Type B pancreatic cell (in vitro differentiated cells): Measurements from ENCODE around the gene ZNF778. TPM values are rescaled to one million over a fixed set of nuclear protein-coding genes. Genes with fewer than 3 reads are reported as not detected.

ENCODE experiments used
- DNase-seq: peaks from one replicate; pipeline ENCODE4 v3.0.0; 2021; ENCODE audit warnings: mixed read lengths; ENCODE audit not compliant: unreplicated experiment; ENCODE audit errors: extremely low spot score
- H3K27ac Mint-ChIP-seq: 2 replicates; pipeline ENCODE4 v1.8.0; 2021; ENCODE audit warnings: mild to moderate bottlenecking, mixed read lengths
- H3K27me3 Mint-ChIP-seq: 2 replicates; pipeline ENCODE4 v1.8.0; 2021; ENCODE audit warnings: mixed read lengths
- H3K36me3 Mint-ChIP-seq: 2 replicates; pipeline ENCODE4 v1.8.0; 2021; ENCODE audit warnings: mixed read lengths
- H3K4me1 Mint-ChIP-seq: one replicate; pipeline ENCODE4 v1.8.0; 2021; ENCODE audit warnings: mixed read lengths; ENCODE audit not compliant: unreplicated experiment
- H3K4me3 Mint-ChIP-seq: 2 replicates; pipeline ENCODE4 v1.8.0; 2021; ENCODE audit warnings: mild to moderate bottlenecking, mixed read lengths
- H3K9me3 Mint-ChIP-seq: 2 replicates; pipeline ENCODE4 v1.8.0; 2021; ENCODE audit warnings: mixed read lengths
- total RNA-seq: library from RNA; stranded (reverse); gene quantifications from 2 replicates; pipeline ENCODE4 v1.2.1, GENCODE V29; 2021; ENCODE audit warnings: low replicate concordance
- TF ChIP-seq, protein P1 (sequence below): fragments of 200-600 bp; sonication (generic); conservative IDR thresholded peaks from 2 replicates; pipeline ENCODE4 v1.5.0; 2021; ENCODE audit warnings: antibody characterized with exemption, mild to moderate bottlenecking

ZNF778 gene
- total RNA-seq, 1 donor from 2014 or later: 14.4 TPM

DNA sequence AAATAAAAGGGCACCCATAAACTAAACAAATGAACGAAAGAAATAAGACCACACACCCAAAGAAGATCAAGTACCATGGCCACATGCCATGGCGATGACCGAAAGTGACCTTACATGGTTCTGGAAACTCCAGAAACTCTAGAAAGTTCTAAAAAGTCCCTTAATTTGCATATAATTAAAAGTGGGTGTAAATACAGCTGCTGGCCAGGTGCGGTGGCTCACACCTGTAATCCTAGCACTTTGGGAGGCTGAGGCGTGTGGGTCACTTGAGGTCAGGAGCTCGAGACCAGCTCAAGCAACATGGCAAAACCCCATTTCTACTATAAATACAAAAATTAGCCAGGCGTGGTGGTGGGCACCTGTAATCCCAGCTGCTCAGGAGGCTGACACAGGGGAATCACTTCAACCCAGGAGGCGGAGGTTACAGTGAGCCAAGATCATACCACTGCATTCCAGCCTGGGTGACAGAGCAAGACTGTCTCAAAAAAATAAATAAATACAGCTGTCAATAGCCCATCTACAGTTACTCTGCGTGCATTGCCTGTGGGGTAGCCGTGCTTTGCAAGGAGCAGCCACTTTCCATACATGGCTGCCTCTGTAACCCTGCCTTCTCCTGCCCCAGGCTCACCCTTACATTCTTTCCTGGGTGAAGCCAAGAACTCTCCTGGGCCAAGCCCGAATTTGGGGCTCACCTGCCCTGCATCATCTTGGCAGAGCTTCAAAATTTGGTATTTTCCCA is 7.2 kb upstream of the ZNF778 start:
- no peak overlapping the region for H3K27ac Mint-ChIP-seq
- no peaks in the 10 kb centered on the region for H3K9me3 Mint-ChIP-seq
- no peak overlapping the region for H3K4me3 Mint-ChIP-seq
- peaks cover 5% of the 10 kb centered on the region for H3K4me1 Mint-ChIP-seq
- peaks cover 12% of the 10 kb centered on the region for H3K27me3 Mint-ChIP-seq
- H3K36me3 Mint-ChIP-seq: no peaks in the 10 kb centered on the region
- TF ChIP-seq, protein P1, sequence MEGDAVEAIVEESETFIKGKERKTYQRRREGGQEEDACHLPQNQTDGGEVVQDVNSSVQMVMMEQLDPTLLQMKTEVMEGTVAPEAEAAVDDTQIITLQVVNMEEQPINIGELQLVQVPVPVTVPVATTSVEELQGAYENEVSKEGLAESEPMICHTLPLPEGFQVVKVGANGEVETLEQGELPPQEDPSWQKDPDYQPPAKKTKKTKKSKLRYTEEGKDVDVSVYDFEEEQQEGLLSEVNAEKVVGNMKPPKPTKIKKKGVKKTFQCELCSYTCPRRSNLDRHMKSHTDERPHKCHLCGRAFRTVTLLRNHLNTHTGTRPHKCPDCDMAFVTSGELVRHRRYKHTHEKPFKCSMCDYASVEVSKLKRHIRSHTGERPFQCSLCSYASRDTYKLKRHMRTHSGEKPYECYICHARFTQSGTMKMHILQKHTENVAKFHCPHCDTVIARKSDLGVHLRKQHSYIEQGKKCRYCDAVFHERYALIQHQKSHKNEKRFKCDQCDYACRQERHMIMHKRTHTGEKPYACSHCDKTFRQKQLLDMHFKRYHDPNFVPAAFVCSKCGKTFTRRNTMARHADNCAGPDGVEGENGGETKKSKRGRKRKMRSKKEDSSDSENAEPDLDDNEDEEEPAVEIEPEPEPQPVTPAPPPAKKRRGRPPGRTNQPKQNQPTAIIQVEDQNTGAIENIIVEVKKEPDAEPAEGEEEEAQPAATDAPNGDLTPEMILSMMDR: no peak
- no peak for DNase-seq

DNA sequence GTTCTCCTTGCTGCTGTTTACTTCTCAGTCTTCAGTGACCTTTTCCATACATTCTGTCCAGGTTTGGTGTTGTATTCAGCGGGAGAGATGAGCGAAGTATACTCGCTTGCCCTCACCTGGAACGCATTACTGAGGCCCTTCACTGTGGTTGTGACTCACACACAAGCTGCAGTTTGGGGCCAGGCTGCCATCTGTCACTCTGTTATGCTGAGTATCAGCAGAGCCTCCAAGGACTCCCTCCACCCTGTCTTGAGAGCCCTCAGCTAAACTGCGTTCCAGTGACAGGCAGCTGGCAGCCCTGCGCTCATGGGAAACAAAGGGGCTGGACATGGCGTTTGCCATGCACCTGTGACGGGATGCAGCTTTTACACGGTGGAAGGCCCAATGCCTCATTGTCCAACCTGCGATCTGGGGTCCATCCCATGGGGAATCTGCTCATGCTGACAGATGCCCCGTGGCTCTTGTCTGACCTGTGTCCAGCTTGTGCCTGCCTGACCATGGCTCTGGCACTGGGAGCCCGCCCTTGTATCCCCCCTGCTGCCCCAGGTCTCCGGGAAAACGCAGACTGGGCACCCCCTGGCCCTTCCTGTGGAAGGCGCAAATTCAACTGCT is 6.5 kb upstream of the ZNF778 start:
- Mint-ChIP-seq H3K27ac (no peak overlapping the region), H3K27me3 (peaks cover 12% of the 10 kb centered on the region), H3K4me3 (no peak overlapping the region), H3K4me1 (peaks cover 5% of the 10 kb centered on the region), H3K9me3 (no peaks in the 10 kb centered on the region), H3K36me3 (no peaks in the 10 kb centered on the region)
- TF ChIP-seq, protein P1: no peak
- no peak for DNase-seq

DNA sequence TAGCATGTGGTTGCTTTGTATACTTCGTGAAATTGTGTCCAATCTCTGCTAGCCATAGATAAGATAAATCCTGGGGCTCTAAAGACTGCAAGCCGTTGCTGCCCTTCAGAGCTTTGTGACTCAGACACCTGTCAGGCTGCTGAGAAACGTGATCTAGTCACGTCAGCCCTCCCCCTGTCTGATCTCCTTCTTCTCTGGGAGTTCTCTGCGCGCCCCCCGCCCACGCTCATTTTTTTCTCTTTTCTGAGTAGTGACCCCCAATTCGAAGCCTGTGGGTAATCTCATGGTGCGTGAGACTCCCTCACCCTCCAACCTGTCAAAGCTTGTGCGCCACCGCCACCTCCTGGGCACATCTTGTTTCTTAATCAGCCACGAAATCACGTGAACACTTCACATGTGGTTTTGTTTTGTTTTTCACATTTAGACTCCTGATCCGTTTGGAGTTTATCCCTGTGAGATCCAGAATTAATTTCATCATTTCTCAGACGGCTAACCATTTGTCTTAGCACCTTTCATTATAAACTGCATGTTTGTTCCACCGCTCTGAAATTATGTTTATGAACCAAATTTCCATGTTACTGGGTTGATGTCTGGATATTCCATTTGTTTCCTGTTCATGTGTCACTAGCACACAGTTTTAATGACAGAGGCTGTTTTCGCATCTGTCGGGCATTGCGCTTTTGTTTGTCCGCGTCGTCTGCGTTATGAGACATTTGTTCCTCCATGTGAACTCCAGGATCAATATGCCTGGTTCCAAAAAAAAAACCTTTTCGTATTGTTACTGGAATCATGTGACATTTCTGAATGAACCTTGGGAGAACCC is 977 bp upstream of the ZNF778 start:
- H3K27ac Mint-ChIP-seq: peak overlapping the region; percentile 83

GRCh38 chr16:89217138-89217387 is 440 bp upstream of the ZNF778 start:
- peaks cover 16% of the 10 kb centered on the region for H3K4me1 Mint-ChIP-seq
- H3K9me3 Mint-ChIP-seq: no peaks in the 10 kb centered on the region
- H3K4me3 Mint-ChIP-seq: peak overlapping the region; percentile 87
- H3K36me3 Mint-ChIP-seq: peaks cover 5% of the 10 kb centered on the region
- TF ChIP-seq, protein P1: no peak
- H3K27me3 Mint-ChIP-seq: no peaks in the 10 kb centered on the region
- peak overlapping the region; percentile 83 for H3K27ac Mint-ChIP-seq
- no peak for DNase-seq

More for the DNA sequence above, 977 bp upstream of the ZNF778 start:
- H3K4me3 Mint-ChIP-seq: peak overlapping the region; percentile 87
- DNase-seq: no peak
- peaks cover 16% of the 10 kb centered on the region for H3K4me1 Mint-ChIP-seq
- no peaks in the 10 kb centered on the region for H3K27me3 Mint-ChIP-seq
- peaks cover 2% of the 10 kb centered on the region for H3K36me3 Mint-ChIP-seq
- TF ChIP-seq, protein P1: peak; percentile 82
- H3K9me3 Mint-ChIP-seq: no peaks in the 10 kb centered on the region

GRCh38 chr16:89219365-89219764 is 1.9 kb downstream of the ZNF778 start:
- Mint-ChIP-seq H3K36me3 (peaks cover 10% of the 10 kb centered on the region), H3K4me1 (peaks cover 16% of the 10 kb centered on the region), H3K4me3 (peak overlapping the region; percentile 79), H3K9me3 (no peaks in the 10 kb centered on the region), H3K27ac (peak overlapping the region; percentile 50), H3K27me3 (no peaks in the 10 kb centered on the region)
- TF ChIP-seq, protein P1: no peak
- DNase-seq: no peak
